RCC 7860 (cell line): ENCODE results near the gene ZNF219.
A peak's percentile ranks its signal among the peaks of the same experiment; 100 is the strongest.

Experiments
- DNase-seq: peaks from one replicate; pipeline ENCODE4 v3.0.0-alpha.2; 2015; ENCODE audit warnings: low spot score
- FAIRE-seq: peaks from 2 replicates; lab custom pipeline; 2012; peaks lifted over from hg19 to GRCh38; lab: Jason Lieb, UNC

Gene ZNF219

GRCh38 chr14:21088687-21089086 is 9.8 kb downstream of the ZNF219 start:
- DNase-seq = no peak
- no peak for FAIRE-seq

GRCh38 chr14:21087294-21088091 is 11.0 kb downstream of the ZNF219 start:
- DNase-seq (peak; percentile 92), FAIRE-seq (no peak)

GRCh38 chr14:21086908-21087293 is 11.6 kb downstream of the ZNF219 start:
- DNase-seq = no peak
- no peak for FAIRE-seq

GRCh38 chr14:21084998-21085853 is 13.2 kb downstream of the ZNF219 start:
- DNase-seq = peak; percentile 81
- FAIRE-seq = peak; percentile 81

- no peak for FAIRE-seq
- no peak for DNase-seq
These were observed 14.1 kb downstream of the ZNF219 start for GRCh38 chr14:21084396-21084795.

- no peak for DNase-seq
- FAIRE-seq = no peak
These were observed 14.7 kb downstream of the ZNF219 start for GRCh38 chr14:21083565-21084325.

- FAIRE-seq (no peak), DNase-seq (no peak)
These were observed 16.8 kb downstream of the ZNF219 start for GRCh38 chr14:21081521-21082142.

GRCh38 chr14:21078726-21079125 is 19.7 kb downstream of the ZNF219 start:
- no peak for FAIRE-seq
- no peak for DNase-seq

- DNase-seq (no peak), FAIRE-seq (no peak)
These were observed 20.2 kb downstream of the ZNF219 start for GRCh38 chr14:21078287-21078686.

- DNase-seq (no peak), FAIRE-seq (no peak)
These were observed 20.8 kb downstream of the ZNF219 start for GRCh38 chr14:21077672-21078071.

GRCh38 chr14:21075719-21076437 is 22.6 kb downstream of the ZNF219 start:
- no peak for FAIRE-seq
- no peak for DNase-seq

- FAIRE-seq (no peak), DNase-seq (no peak)
These were observed 23.8 kb downstream of the ZNF219 start for GRCh38 chr14:21074398-21075272.

- DNase-seq (no peak), FAIRE-seq (no peak)
These were observed 24.5 kb downstream of the ZNF219 start for GRCh38 chr14:21073921-21074320.

- DNase-seq = no peak
These were observed 25.6 kb downstream of the ZNF219 start for GRCh38 chr14:21072781-21073339.

GRCh38 chr14:21072031-21072473 is 26.4 kb downstream of the ZNF219 start:
- FAIRE-seq = no peak
- DNase-seq = no peak

More at GRCh38 chr14:21072781-21073339, 25.6 kb downstream of the ZNF219 start:
- no peak for FAIRE-seq

GRCh38 chr14:21071225-21072030 is 27.0 kb downstream of the ZNF219 start:
- DNase-seq = peak; percentile 84
- FAIRE-seq = peak; percentile 52

GRCh38 chr14:21070610-21071224 is 27.7 kb downstream of the ZNF219 start:
- peak; percentile 41 for DNase-seq
- FAIRE-seq = no peak
